HL-60 (cell line): Measurements from ENCODE around the gene ABAT.

ENCODE experiments used
- DNase-seq, 2 experiments: peaks; one replicate each; pipeline ENCODE4 v3.0.0-alpha.2; 2010 to 2020; ENCODE audit warnings: low read depth in 1 of 2, low spot score in 1 of 2
- H3K27ac ChIP-seq: fragments of 250-450 bp; sonication (Bioruptor Pico); replicated peaks from 2 replicates; pipeline ENCODE4 v1.5.1; 2020; ENCODE audit warnings: mild to moderate bottlenecking, moderate library complexity
- H3K27me3 ChIP-seq: fragments of 250-450 bp; sonication (Bioruptor Pico); 2 replicates; pipeline ENCODE4 v1.5.1; 2021; ENCODE audit warnings: mild to moderate bottlenecking, moderate library complexity; ENCODE audit not compliant: insufficient read depth, poor library complexity, severe bottlenecking
- H3K4me3 ChIP-seq: replicated peaks from 2 replicates; pipeline ENCODE4 v1.5.1; 2011; ENCODE audit warnings: mild to moderate bottlenecking, control low read depth, low read length; ENCODE audit not compliant: insufficient read depth
- CTCF ChIP-seq: IDR thresholded peaks from one replicate; pipeline ENCODE4 v1.5.1; 2011; ENCODE audit warnings: low read length, control low read depth, inconsistent platforms; ENCODE audit not compliant: insufficient read depth
- GABPA ChIP-seq: IDR thresholded peaks from 2 replicates; pipeline ENCODE4 v1.6.1; 2012; ENCODE audit warnings: low read depth
- POLR2AphosphoS5 ChIP-seq: IDR thresholded peaks from 2 replicates; pipeline ENCODE4 v1.6.1; 2012; ENCODE audit warnings: low read depth
- SPI1 ChIP-seq: IDR thresholded peaks from 2 replicates; pipeline ENCODE4 v1.6.1; 2012; ENCODE audit warnings: low read depth, mild to moderate bottlenecking, borderline replicate concordance
- TF ChIP-seq, protein P1 (sequence below): IDR thresholded peaks from 2 replicates; pipeline ENCODE4 v1.6.1; 2012; ENCODE audit warnings: low read depth; ENCODE audit not compliant: insufficient replicate concordance

ABAT gene

DNA sequence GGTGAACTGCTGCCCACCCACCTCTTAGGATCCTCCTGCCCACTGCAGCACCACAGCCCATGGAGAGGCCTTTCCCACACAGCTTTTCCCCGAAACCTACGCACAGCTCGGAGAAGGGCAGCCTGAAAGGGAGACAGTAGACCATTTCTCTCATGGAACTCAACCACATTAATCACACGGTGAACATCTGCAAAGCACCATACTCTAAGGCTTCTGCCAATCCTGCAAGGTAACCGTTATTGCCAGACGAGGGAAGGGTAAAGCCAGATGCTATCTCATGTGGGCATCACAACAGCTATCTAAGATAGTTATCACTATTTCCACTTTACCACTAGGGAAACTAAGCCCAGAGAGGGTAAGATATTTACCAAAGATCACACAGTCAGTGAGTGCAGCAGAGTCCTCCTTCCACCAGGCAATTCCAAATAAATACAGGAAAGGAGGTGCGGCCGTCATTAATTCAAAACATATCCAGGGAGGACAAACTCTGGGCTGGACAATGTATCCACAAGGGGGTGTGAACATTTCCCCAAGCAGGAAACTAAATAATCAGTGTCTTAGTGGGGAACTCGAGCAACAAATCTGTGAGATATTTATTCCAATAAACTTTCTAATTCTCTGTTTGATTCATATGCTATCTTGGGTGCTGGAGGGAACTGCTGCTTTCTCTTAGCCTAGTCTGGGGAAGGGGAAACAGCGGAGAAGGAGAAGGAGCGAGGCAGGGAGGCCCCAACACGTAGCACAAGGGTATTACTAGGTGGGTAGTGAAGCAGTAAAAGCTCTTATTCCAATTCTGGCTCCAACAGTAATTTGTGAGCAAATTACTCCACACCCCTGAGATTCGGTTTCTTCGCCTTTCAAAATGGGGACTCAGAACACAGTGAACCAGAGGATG lies 122.3 kb downstream of the ABAT start:
- no peak for DNase-seq
- Histone ChIP-seq H3K27me3 (no peaks in the 10 kb centered on the region), H3K27ac (peak overlapping the region; percentile 87), H3K4me3 (peak overlapping the region; percentile 86)
- TF ChIP-seq SPI1 (no peak), CTCF (no peak), GABPA (no peak), POLR2AphosphoS5 (no peak)
- TF ChIP-seq, protein P1, sequence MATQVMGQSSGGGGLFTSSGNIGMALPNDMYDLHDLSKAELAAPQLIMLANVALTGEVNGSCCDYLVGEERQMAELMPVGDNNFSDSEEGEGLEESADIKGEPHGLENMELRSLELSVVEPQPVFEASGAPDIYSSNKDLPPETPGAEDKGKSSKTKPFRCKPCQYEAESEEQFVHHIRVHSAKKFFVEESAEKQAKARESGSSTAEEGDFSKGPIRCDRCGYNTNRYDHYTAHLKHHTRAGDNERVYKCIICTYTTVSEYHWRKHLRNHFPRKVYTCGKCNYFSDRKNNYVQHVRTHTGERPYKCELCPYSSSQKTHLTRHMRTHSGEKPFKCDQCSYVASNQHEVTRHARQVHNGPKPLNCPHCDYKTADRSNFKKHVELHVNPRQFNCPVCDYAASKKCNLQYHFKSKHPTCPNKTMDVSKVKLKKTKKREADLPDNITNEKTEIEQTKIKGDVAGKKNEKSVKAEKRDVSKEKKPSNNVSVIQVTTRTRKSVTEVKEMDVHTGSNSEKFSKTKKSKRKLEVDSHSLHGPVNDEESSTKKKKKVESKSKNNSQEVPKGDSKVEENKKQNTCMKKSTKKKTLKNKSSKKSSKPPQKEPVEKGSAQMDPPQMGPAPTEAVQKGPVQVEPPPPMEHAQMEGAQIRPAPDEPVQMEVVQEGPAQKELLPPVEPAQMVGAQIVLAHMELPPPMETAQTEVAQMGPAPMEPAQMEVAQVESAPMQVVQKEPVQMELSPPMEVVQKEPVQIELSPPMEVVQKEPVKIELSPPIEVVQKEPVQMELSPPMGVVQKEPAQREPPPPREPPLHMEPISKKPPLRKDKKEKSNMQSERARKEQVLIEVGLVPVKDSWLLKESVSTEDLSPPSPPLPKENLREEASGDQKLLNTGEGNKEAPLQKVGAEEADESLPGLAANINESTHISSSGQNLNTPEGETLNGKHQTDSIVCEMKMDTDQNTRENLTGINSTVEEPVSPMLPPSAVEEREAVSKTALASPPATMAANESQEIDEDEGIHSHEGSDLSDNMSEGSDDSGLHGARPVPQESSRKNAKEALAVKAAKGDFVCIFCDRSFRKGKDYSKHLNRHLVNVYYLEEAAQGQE: no peak

- H3K27me3 ChIP-seq: no peaks in the 10 kb centered on the region
- peak; percentile 97 to 98 for DNase-seq
- H3K4me3 ChIP-seq: peak within 1 kb of the TSS; percentile 86
- H3K27ac ChIP-seq: peak within 1 kb of the TSS; percentile 87
- TF ChIP-seq, protein P1: peak; percentile 34
- no peak for TF ChIP-seq CTCF
- TF ChIP-seq POLR2AphosphoS5: peak; percentile 93
- peak; percentile 88 for TF ChIP-seq GABPA
- peak; percentile 1; the same call in 1 of the 2 replicates for TF ChIP-seq SPI1
Observed at GRCh38 chr16:8797364-8798173, 123.2 kb downstream of the ABAT start, which contains the start of the genes PMM2 and TMEM186. Gene PMM2, plus strand, starts transcription at chr16:8797839. Its CDS starts 44 bp downstream, at chr16:8797883. Gene TMEM186, minus strand, starts transcription at chr16:8797639. Its CDS starts 25 bp downstream, at chr16:8797614.

DNA sequence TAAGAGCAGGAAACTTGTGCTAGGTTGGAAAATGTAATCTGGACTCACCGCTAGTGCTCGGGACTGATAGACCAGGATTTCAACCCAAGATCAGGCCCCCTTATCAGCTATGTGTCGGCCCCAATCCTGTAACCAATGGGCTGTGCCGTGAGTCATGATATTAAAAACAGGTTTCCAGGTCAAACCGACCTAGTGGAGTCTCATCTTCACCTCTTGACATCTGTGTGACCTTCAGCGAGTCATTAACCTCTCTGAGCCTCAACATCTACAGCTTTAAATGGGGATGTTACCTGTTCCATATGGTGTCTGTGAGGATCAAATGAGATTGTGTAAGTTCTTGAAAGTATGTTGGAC lies 123.7 kb downstream of the ABAT start:
- H3K27me3 ChIP-seq: no peaks in the 10 kb centered on the region
- H3K27ac ChIP-seq: peak overlapping the region; percentile 87
- DNase-seq: peak in 1 of 2 experiments; percentile 52
- TF ChIP-seq POLR2AphosphoS5 (no peak), GABPA (no peak), CTCF (no peak), SPI1 (no peak)
- TF ChIP-seq, protein P1: no peak
- peak overlapping the region; percentile 86 for H3K4me3 ChIP-seq
